HG02678 (cell line): ENCODE measurements around the gene KRT74.
"Not testable (repeated sequence)": the region's sequence is repeated elsewhere in the genome, so short reads cannot be mapped to it uniquely, and the experiment has no call there.

Source experiments
- ATAC-seq: cut with Tn5 transposase; IDR thresholded peaks from one replicate; pipeline ENCODE4 v1.9.1; 2021; ENCODE audit warnings: mild to moderate bottlenecking, moderate library complexity; ENCODE audit not compliant: unreplicated experiment

KRT74 gene

DNA sequence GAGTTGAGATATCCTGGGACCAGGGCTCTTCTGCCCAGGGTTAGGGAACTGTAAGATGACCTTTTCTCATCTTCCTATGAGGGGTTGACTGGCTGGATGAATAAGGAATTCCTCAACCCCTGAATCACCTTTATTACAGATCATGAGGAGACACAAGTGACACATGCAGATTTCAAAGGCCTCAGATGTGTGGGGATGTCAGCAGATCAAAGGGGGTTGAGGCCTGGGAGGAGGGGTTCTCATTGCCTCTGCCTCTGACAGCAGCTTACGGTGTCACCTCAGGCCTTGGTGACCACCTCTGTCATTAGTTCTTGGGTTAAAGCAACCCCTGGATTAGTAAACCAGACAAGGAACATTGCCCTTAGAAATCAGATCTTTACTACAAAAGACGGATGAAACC, 29.7 kb upstream of the KRT74 start:
- no peak for ATAC-seq

DNA sequence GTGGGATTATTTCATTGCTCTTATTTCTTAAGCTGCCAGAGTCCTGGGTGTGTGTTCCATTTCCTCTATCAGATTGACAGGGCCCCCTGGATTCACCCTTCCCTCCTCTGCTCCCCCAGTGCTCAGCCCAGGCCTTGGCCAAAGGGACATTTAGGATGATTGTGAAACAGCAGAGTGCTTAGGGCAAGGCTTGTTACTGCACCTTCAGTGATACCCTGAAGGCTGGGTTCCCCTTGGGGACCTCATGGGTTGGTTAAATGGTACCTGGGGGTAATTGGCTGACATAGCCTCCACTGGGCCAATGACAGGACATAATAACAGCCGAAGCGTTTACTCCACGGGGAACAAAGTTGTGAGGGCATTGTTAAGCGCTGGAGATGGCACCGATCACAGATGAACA, 28.9 kb upstream of the KRT74 start:
- ATAC-seq = no peak

DNA sequence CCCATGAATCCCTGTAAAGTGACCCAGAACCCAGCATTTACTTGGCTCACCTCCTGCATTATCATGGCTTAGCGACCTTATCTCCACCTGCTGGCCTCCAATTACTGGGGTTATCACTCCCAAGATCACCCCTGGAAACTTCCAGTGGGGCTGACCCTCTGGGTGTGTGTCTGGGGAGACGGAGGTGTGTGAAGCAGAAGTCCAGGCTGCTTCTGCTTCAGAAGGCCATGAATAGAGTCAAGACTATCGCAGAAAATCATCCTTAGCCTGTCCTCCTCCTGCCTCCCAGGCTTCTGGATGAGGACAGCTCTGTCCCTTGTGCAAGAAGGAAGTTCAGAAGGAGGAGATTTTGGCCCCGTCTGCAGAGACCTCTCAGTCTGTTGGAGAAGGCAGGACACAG, 28.0 kb upstream of the KRT74 start:
- no peak for ATAC-seq

DNA sequence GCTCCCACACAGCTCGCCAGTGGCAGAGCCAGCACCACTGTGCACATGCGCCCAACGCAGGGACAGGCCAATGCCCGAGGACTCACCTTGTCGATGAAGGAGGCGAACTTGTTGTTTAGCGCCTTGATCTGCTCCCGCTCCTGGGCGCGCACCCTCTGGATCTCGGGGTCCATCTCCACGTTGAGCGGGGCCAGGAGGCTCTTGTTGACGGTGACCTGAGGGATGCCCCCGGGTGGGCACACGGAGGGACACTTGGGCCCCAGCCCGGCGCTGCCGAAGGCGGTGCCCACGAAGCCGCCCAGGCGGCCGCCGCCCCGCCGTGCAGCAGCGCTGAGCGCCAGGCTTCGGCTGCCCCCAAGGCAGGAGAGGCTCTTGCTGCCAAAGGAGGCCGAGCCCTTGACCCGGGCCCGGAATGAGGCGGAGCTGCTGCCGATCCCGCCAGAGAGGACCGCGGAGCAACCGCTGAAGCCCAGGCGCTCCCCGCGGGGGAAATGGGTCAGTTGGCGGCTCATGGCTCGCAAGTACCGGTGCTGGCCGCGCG, 27.4 kb upstream of the KRT74 start, which contains the start of gene KRT72:
Gene KRT72 (minus strand): TSS at position 523 of the 541 bp plus-strand sequence. CDS start 11 bp downstream, at position 512.
- ATAC-seq = no peak

DNA sequence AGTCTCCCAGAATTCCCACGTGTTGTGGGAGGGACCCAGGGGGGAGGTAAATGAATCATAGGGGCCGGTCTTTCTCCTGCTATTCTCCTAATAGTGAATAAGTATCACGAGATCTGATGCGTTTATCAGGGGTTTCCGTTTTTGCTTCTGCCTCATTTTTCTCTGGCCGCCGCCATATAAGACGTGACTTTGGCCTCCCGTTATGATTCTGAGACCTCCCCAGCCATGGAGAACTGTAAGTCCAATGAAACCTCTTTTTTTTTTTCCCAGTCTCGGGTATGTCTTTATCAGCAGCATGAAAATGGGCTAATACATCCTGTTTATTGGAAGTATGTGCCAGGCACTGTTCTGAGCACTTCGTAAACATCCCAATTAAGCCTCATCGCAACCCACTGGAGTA, 26.8 kb upstream of the KRT74 start:
- no peak for ATAC-seq

DNA sequence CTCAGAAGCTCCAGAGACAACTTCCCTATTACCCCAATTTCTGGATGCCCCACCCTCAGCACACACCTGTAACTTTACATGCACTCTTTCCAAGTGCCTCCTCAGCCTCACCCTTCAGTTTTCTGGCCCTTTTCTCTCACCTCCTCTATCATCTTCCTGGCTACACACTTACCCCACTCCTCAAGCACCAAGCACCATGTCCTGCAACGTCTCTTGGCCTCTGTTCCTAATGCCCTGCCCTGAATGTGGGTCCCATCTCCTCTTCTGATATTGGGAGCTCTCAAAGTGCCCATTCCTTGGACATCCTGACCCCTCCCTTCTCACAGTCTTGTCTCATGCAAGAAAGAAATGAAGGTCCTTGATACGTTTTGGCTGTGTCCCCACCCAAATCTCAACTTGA, 26.4 kb upstream of the KRT74 start:
- no peak for ATAC-seq

DNA sequence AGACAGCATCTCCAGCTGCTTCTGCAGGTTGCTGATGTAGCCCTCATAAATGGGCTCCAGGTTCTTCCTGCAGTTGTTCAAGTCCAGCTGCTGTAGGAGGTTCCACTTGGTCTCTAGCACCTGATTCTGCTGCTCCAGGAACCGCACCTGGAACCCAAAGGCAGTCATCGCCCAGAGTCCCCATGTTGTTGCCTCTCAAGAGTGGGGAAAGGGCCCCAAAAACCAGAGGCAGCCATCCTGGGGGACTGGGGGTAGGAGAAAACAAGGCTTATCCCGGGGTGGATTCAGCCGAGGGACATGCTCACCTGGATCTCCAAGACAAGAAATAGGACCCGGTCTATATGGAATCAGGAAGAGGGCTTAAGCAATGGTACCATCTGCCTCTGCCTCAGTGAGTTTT, 25.3 kb upstream of the KRT74 start:
- no peak for ATAC-seq

DNA sequence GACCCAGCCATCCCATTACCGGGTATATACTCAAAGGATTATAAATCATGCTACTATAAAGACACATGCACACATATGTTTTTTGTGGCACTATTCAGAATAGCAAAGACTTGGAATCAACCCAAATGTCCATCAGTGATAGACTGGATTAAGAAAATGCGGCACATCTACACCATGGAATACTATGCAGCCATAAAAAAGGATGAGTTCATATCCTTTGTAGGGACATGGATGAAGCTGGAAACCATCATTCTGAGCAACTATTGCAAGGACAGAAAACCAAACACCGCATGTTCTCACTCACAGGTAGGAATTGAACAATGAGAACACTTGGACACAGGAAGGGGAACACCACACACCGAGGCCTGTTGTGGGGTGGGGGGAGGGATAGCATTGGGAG, 20.6 kb upstream of the KRT74 start:
- ATAC-seq = not testable (repeated sequence)

DNA sequence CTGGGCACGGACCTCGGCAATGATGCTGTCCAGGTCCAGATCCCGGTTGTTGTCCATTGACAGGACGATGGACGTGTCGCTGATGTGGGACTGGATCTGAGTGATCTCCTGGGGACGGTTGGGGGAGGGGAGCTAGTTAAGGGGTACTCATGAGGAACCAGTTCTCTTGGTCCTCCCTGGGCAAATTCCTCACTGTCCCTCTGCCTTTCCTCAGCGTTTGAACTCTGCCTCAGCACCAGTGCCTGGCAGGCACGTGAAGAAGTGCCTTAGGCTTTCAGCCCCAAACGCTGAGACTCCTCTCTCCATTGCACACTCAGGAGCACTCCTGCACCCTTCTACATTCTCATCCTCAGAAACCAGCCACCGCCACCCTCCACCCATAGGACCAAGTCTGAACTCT, 17.9 kb upstream of the KRT74 start:
- ATAC-seq = no peak

DNA sequence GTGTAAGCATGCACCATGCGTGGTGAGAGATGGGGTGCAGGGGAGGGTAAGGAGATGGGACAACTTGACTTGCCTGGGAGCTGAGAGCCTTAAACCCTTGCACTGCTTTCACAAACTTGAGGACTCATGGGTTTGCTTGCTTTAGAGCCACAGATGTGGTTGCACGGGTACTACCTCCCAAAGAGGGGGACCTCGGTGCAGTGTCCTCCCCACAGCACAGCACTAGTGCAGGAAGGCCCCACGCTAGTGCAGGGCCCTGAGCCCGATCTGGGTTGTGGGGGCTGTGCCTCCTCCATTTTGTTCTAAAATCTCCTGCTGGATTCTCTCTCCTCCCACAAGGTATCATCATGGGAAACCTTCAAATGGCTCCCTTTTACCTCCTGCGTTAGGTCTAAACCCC, 16.4 kb upstream of the KRT74 start:
- no peak for ATAC-seq

DNA sequence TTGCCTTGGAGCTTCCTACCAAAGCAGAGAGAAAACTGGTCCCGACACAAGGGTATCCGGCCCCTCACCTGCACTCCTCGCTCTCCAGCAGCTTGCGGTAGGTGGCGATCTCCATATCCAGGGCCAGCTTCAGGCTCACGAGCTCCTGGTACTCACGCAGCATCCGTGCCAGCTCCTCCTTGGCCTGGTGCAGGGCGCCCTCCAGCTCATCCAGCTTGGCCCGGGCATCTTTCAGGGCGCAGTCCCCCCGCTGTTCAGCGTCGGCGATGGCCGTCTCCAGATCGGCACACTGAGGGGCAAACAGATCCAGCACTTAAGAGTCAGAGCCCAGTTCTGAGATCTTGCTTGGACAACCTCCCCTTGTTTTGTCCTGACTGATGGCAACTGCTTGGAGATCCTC, 13.9 kb upstream of the KRT74 start:
- no peak for ATAC-seq

DNA sequence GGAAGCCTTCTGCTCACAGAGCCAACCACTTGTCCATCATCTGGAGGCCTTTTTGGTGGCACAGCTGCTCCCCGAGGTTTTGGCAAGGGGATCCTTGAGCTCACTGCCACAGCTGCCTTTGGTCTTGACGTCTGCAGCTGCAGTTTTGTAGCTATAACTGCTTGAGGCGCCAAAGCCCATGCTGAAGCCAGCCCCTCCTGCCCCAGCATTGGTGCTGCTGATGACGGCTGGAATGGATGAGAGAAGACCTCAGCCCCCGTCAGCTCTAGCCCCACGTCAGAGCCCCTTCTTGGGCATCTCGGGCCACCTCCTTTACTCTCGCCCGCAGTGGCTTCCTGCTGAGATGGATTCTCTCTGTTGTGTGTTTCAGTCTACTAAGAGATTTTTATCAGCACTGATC, 12.3 kb upstream of the KRT74 start:
- no peak for ATAC-seq

DNA sequence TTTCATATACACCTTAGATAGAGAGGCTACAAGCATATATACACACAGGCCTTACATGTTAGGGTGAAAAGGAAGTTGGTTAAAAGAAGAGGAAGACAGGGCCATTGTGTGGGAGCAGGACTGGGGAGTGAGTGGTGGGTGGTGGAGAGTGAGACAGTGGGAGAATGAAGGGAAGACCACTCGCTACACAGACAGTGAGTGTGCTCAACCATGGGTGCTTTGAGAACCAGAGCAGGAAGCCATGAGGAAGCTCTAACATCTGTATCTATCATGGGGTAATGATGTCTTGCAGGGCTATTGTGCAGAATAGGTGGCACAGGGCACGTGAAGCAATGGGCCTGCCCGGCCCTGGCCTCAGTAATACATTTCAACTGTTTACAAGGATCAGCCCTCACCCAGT, 11.4 kb upstream of the KRT74 start:
- ATAC-seq = no peak

DNA sequence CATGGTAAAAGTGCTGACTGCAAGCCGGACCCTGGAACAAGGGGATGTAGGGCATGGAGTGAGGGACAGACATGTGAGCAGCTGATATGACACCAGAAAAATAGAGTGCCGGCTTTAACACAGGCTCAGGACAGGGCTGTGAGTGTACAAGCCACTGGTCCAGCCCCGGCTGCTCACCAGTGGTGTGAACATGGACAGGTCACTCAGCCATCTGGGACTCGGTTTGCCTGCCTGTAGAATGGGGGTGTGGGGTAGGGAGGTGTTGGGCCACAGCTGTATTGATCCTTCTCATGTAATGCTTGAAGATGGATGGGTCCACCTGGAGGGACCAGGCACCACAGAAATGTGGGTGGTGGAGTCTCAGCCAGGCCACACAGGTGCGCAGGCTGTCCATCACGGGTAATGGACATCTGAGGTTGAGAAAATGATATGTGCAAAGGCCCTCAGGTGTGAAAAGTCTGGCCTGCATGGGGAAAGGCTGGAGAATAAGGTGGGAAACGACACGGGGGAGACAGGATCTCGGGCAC, 10.6 kb upstream of the KRT74 start:
- no peak for ATAC-seq

DNA sequence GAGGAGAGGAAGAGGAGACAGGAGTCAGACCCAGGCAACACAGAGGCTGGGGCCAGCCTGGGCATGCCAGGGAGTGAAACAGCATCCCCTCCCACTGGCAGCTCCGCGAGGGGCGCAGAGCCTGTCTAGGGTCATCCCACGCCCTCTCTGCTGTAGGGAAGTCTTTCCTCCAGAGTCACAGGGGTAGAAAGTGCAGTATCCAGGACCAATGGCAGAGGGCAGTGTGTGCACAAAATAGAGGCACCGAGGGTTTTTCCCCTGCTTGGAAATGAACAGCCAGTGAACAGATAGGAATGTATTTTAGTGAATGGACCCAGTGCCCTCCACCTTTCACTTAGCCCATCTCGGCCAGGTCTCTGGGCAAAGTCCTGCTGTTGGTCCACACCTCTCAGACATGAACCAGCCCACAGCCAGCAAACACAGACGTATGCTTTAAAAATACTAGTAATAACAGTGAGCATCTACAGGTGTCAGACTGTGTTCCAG, 9.4 kb upstream of the KRT74 start:
- ATAC-seq = no peak

DNA sequence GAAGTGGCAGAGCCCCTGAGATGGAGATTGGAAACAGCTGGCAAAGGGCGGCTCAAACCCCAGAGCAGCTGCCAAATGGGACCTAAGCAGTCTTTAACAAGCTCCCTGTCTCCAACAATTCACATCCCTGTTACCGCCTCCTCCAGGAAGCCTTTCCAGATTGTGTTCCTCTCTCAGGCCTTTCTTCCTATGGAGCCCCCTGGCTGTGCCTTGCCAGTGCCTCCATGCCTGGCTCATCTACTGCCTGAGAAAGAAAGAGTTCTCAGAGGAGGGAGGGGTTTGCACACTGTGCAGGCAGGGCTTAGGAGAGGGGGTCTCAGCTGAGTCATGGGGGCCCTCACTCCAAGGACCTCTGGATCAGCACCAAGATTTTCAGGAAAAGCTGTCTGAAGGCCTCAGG, 8.8 kb upstream of the KRT74 start:
- ATAC-seq = no peak

DNA sequence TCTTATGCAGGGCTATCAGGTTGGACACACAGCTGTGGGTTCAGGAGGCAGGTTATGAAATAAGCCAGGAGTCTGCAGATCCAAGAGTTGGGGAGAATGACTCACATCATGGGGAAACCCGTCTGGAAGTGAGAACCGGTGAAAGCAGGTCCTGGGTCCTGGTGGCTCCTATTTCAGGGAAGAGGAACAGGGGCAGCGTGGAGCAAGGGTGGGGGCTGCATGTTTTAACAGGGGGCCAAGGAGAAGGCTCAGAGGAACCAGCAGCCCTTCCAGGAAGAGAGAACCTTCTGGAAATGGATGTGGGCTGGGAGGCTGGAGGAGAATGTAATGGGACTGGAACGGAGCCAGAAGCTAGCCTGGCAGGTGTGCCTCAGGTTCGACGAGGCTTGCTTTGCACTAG, 7.8 kb upstream of the KRT74 start:
- no peak for ATAC-seq

DNA sequence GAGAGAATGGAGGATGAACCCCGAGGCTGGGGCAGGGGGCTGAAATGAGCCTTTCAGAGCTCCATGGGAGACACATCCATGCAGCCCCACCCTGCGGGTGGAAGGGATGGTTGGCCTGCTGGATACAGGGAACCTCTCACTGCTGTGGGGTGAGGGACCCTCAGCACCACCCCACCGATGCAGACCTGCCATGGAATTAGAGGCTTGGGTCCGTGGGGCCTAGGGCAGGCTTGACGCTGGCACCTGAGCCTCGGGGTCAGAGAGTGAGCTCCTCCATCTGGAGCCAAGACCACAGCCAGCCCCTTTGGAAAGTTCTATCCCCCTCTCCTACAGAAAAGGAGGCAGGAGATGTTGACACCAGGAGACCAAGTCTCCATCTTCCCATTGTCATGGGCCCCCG, 7.4 kb upstream of the KRT74 start:
- ATAC-seq = no peak

DNA sequence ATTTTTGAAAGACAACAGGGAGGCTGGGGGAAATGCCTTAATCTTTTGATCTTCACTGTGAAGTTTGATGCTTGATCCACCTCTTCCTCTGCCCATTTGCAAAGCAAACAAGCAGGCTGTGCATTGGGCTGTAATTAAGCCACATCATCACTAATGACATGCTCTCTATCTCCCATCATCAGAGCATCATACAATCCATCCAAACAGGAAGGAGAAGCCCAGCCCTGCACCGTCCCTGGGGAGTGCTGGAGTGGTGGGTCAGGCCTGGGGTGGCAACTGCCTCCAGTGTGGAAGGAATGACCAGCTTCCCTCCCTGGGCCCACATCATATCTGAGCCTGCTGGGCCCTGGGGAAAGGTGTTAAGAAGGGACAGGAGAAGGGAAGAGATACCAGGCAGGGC, 6.9 kb upstream of the KRT74 start:
- ATAC-seq = no peak

DNA sequence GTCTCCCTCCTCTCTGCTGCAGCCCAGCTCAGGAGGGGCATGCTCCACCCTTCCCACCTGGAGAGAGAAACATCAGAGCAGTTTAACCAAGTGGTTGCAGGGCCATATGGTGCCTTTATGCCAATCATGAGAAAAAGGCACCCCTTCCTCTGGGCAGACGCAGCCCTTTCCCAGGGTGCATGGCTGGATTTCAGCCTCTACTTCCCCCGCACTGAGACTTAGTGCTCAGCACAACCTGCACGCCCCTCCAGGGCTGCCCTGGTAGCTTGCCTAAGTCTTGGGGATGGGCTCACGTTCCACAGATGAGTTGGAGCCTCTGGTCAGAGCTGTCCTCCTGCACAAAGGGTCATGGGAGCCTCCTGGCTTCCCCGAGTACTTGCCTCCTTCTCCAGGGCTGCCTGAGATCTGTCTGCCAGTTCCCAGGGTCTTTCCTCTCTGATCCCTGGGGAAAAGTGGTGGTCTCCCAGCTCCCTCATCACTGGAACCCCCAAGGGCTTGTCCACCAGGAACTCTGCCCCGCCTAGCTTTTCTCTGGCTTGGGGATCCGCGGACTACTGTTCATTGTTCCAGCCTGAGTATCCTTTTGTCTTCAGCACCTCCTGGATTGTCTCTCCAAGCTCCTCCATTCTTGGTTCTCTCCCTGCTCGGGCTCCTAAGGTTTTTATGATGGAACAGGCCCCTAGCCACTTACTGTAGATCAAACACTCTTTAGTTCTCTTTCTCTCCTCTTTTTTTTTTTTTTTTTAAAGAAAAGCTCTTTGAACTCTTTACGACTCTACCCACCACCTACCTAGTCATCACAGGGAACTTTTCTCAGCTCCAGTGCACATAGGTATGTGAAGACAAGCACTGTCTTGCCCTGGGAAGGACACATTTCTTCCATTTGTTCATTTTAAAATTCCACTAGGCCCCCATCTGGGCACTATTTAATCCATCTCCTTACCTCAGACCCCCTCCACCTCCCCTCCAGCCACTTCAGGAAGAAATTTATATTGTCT, 6.1 kb upstream of the KRT74 start:
- ATAC-seq = no peak

DNA sequence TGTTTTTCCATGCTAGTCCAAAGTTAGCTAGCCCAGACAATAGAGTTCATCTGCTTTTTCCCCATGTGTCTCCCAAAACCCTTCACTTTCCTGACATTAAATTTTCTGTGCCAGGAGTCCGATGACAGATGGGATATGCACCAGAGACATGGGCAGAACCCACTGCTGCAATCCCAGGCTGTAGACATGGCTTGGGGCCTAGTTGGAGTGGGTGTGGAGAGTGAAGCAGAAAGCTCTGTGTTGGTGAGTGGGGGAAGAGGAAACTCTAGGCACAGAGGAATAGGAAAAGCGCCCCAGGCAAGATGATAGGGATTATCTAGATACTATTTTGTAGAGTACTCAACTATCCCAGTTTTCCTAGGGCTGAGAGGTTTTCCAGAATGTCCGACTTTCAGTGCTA, 4.8 kb upstream of the KRT74 start:
- no peak for ATAC-seq

DNA sequence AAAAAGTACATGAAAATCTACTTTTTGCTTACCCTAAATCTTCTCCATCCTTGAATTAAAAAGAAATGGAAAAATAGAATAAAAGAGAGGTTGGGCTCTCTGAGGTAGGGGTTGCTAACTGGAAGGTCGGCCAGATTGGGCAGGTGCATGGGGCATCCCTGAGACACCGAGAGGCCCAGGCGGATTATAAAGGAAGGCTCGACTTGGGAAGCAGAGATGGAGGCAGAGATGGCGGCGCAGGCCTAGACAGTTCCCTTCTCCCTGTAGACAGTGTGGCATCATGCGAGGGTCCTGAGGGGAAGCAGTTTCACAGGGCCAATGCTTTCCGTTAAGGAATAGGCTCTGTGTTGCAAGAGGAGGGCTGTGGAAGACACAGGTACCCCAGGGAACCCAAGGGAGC, 3.7 kb upstream of the KRT74 start:
- ATAC-seq = no peak
